GM06990 (cell line): ENCODE measurements around the gene TAF12.
A peak's percentile ranks its signal among the peaks of the same experiment; 100 is the strongest.

ENCODE experiments used
- DNase-seq: peaks from one replicate; pipeline ENCODE4 v3.0.0-alpha.2; 2011; ENCODE audit not compliant: insufficient read length; ENCODE audit errors: extremely low read depth
- H3K27me3 ChIP-seq: replicated peaks from 2 replicates; pipeline ENCODE4 v1.6.0; 2011; ENCODE audit warnings: low read length; ENCODE audit not compliant: control insufficient read depth, insufficient read depth
- H3K36me3 ChIP-seq: 2 replicates; pipeline ENCODE4 v1.5.1; 2011; ENCODE audit warnings: low read length; ENCODE audit not compliant: control insufficient read depth, insufficient read depth
- H3K4me3 ChIP-seq: replicated peaks from 2 replicates; pipeline ENCODE4 v1.5.1; 2011; ENCODE audit warnings: low read depth, mild to moderate bottlenecking, control low read depth, low read length
- TF ChIP-seq, protein P1 (sequence below): IDR thresholded peaks from 2 replicates; pipeline ENCODE4 v1.5.1; 2011; ENCODE audit warnings: low read length, control low read depth, mild to moderate bottlenecking, inconsistent platforms; ENCODE audit not compliant: insufficient read depth, poor library complexity, severe bottlenecking

Gene TAF12

DNA sequence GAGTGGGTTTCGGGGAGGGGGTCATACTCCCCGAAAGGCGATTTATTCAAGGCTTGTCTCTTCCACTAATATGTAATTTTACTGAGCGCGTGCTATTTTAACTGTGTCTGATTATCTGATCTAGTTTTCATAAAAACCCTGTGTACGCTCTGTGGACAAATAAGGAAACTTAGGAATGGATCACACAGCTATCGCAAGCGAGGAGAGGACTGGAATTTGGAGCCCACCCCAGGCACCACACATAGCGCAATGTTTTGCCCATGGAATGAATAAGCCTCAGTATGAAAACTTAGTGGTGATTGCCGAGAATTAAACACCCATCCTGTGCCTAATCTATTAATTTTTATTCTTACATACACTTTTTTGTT lies 60.6 kb downstream of the TAF12 start:
- no peak for DNase-seq
- Histone ChIP-seq H3K36me3 (peaks cover 17% of the 10 kb centered on the region), H3K4me3 (peak overlapping the region; percentile 70), H3K27me3 (no peaks in the 10 kb centered on the region)
- TF ChIP-seq, protein P1, sequence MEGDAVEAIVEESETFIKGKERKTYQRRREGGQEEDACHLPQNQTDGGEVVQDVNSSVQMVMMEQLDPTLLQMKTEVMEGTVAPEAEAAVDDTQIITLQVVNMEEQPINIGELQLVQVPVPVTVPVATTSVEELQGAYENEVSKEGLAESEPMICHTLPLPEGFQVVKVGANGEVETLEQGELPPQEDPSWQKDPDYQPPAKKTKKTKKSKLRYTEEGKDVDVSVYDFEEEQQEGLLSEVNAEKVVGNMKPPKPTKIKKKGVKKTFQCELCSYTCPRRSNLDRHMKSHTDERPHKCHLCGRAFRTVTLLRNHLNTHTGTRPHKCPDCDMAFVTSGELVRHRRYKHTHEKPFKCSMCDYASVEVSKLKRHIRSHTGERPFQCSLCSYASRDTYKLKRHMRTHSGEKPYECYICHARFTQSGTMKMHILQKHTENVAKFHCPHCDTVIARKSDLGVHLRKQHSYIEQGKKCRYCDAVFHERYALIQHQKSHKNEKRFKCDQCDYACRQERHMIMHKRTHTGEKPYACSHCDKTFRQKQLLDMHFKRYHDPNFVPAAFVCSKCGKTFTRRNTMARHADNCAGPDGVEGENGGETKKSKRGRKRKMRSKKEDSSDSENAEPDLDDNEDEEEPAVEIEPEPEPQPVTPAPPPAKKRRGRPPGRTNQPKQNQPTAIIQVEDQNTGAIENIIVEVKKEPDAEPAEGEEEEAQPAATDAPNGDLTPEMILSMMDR = no peak

DNA sequence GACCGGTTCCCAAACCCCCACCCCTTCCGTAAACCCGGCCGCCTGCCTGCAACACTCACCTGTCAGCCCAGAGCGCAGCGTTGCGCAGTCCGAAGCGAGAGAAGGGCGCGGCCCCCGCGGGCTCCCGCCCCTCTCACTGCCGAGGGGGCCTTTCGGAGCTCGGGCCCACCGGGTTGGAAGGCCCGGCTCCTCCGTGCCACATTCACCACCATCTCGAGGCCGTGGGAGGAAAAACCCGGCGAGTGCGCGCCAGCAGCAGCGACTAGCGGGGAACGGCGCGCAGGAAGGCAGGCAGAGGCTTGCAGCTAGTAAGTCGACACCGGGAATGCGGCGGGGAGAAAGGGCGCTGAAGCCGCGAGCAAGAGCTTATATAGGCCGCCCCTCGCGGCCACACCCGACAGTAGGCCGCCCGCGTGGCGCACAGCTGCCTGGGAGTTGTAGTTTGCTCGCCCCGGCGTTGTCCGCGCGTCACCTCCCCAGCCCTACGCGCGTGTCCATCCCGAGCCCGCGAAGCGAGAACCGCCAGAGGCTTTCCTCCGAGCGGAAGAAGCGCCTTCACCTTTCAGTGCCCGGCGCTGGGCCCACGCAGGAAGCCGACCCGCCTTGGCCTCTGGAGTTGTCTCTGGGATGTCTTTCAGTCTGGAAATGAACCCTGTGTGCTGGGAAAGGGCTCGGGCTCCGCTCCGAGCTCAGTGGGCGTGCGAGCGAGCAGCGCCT lies 61.2 kb downstream of the TAF12 start:
- Histone ChIP-seq H3K36me3 (peaks cover 17% of the 10 kb centered on the region), H3K4me3 (peak overlapping the region; percentile 70), H3K27me3 (no peaks in the 10 kb centered on the region)
- peak; percentile 99 for DNase-seq
- TF ChIP-seq, protein P1 = no peak

DNA sequence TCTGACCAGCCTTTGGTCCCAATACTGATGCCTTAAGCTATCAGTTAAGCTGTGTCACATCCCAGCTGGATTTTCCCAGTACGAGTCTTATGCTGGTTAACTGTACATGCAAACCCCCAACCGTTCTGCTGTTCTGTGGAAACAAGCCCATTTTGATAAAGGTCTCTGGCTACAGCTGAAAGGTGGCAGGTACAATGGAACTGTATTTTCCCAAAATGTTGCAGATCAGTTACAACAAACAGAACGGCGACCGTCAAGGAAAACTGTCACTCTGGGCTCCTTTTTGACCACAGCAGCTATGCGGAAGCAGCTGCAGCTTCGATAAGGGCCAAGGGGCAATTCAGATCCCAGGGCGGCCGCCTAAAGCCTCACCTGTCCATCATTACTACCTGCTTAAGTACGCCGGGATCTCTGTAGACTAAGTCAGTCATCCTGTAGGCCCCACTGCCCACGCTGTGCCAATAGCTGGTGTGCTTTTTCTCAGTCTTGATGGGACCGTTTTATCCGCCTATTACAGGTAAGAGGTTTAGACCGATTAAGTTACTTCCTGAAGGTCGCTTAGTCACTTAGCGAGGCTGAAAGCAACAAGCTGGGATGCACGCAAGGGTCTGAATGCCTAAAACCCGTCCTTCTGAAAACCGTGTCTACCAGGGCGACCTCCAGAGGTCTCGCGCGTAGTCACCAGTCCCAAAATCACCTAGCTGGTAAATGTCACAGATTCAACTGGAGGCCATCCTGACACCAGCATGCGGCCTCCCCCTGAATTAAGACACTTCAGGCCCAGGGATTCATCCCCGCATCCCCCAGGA lies 61.9 kb downstream of the TAF12 start:
- H3K27me3 ChIP-seq = no peaks in the 10 kb centered on the region
- no peak for DNase-seq
- peak overlapping the region; percentile 70 for H3K4me3 ChIP-seq
- TF ChIP-seq, protein P1 = peak; percentile 39
- peaks cover 17% of the 10 kb centered on the region for H3K36me3 ChIP-seq

DNA sequence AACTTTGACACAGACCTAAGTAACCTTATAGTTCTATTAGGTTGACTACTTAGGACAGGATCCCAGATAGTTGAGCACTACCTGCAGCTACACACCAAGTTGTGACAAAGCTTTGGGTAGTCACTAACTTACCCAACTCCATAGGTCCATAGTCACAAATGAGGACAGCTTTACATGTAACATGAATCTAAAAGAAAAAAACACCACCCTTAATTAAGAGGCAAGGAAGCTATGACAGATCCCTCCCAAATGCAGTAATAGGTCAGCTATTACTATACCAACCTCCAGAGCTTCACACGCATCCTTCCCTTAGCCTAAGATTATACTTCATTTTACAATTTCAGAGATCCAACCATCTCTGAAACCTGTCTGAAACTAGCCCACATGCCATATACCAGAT lies 63.5 kb downstream of the TAF12 start:
- H3K4me3 ChIP-seq = peak overlapping the region; percentile 70
- H3K36me3 ChIP-seq = peaks cover 17% of the 10 kb centered on the region
- TF ChIP-seq, protein P1 = no peak
- H3K27me3 ChIP-seq = no peaks in the 10 kb centered on the region
- no peak for DNase-seq

DNA sequence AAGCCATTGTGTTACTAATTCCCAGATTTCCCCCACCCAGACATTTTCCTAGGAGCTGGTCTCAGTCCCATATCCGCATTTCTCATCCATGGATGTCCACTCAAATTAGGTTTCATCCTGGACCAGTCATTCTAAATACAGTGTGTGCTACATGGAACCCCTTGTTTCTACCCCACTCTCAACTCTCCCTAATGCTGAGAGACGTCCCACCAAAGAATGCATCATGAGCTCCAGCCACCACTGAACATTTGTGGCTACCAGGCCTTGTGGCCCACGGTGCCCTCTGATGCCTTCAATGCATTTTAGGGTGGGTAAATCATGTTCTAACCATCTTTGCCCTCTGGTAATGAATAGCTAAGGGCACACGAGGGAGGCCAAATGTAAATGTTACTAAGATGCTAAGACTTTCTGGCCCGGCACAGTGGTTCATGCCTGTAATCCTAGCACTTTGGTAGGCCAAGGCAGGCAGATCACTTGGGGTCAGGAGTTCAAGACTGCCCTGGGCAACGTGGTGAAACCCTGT lies 64.1 kb downstream of the TAF12 start:
- TF ChIP-seq, protein P1 = no peak
- DNase-seq = no peak
- Histone ChIP-seq H3K4me3 (peak overlapping the region; percentile 70), H3K36me3 (peaks cover 17% of the 10 kb centered on the region), H3K27me3 (no peaks in the 10 kb centered on the region)
